Fibroblast of lung (primary cell): ENCODE data around the gene SYNE1. TPM values are rescaled to one million over a fixed set of nuclear protein-coding genes. Genes with fewer than 3 reads are reported as not detected.

Source experiments
- DNase-seq, 2 donors: peaks; one replicate each; pipeline versions ENCODE4 v3.0.0 to v3.0.0-alpha.2; 2010; ENCODE audit warnings: low read depth in 2 of 2
- H2AFZ ChIP-seq: 2 replicates; pipeline ENCODE4 v1.5.1; 2012; ENCODE audit warnings: low read length, control low read depth, inconsistent platforms
- H3K27ac ChIP-seq: 2 replicates; pipeline ENCODE4 v1.5.1; 2011; ENCODE audit warnings: low read length, control low read depth; ENCODE audit not compliant: insufficient read depth
- H3K27me3 ChIP-seq: 2 replicates; pipeline ENCODE4 v1.5.1; 2011; ENCODE audit warnings: mild to moderate bottlenecking, low read length; ENCODE audit not compliant: control insufficient read depth, insufficient read depth
- H3K36me3 ChIP-seq: 2 replicates; pipeline ENCODE4 v1.5.1; 2011; ENCODE audit warnings: low read length; ENCODE audit not compliant: control insufficient read depth, insufficient read depth
- H3K4me1 ChIP-seq: 2 replicates; pipeline ENCODE4 v1.5.1; 2011; ENCODE audit warnings: low read length; ENCODE audit not compliant: control insufficient read depth, insufficient read depth; ENCODE audit errors: extremely low read depth
- H3K4me2 ChIP-seq: 2 replicates; pipeline ENCODE4 v1.5.1; 2011; ENCODE audit warnings: low read length, control low read depth; ENCODE audit not compliant: insufficient read depth; ENCODE audit errors: extremely low read depth
- H3K4me3 ChIP-seq, 4 experiments: fragments of 200-600 bp in 1 of 4; sonication (generic) in 1 of 4; replicated peaks in 1 of 4; 2 replicates each; pipeline ENCODE4 v1.5.1; 2011 to 2016; ENCODE audit warnings: low read length in 4 of 4, low read depth in 3 of 4, mild to moderate bottlenecking in 3 of 4, control low read depth in 2 of 4, inconsistent platforms in 1 of 4, mixed read lengths in 1 of 4; ENCODE audit not compliant: insufficient read depth in 1 of 4; ENCODE audit errors: control extremely low read depth in 1 of 4
- H3K79me2 ChIP-seq: 2 replicates; pipeline ENCODE4 v1.5.1; 2012; ENCODE audit warnings: mild to moderate bottlenecking, low read length, inconsistent platforms; ENCODE audit not compliant: control insufficient read depth, insufficient read depth
- H3K9ac ChIP-seq: 2 replicates; pipeline ENCODE4 v1.5.1; 2011; ENCODE audit warnings: mild to moderate bottlenecking, low read length, control low read depth; ENCODE audit not compliant: insufficient read depth
- H3K9me3 ChIP-seq: 2 replicates; pipeline ENCODE4 v1.5.1; 2012; ENCODE audit warnings: low read depth, low read length; ENCODE audit not compliant: control insufficient read depth, insufficient read depth
- H4K20me1 ChIP-seq: 2 replicates; pipeline ENCODE4 v1.5.1; 2011; ENCODE audit warnings: low read length; ENCODE audit not compliant: control insufficient read depth, insufficient read depth; ENCODE audit errors: extremely low read depth
- CTCF ChIP-seq, 2 donors: IDR thresholded peaks in 1 of 2; conservative IDR thresholded peaks in 1 of 2; 1 replicate in 1 of 2; 2 replicates in 1 of 2; pipeline ENCODE4 v1.5.1; 2011 to 2012; ENCODE audit warnings: low read length in 2 of 2, control low read depth in 1 of 2, inconsistent platforms in 1 of 2, low read depth in 1 of 2, mild to moderate bottlenecking in 1 of 2
- EZH2 ChIP-seq: IDR thresholded peaks from 2 replicates; pipeline ENCODE4 v1.5.1; 2012; ENCODE audit warnings: low read length, control low read depth, mild to moderate bottlenecking; ENCODE audit errors: missing control alignments
- polyA plus RNA-seq, 2 donors: library from polyadenylated mRNA; depleted of rRNA in 1 of 2; stranded (reverse) in 1 of 2; unstranded in 1 of 2; fragments of >200 nt; gene quantifications; 2 replicates each; pipeline ENCODE4 v1.2.1, GENCODE V29; 2011 to 2012; ENCODE audit warnings: missing spikeins in 1 of 2
- total RNA-seq: library from RNA; depleted of rRNA; stranded (reverse); fragments of >200 nt; gene quantifications from 2 replicates; pipeline ENCODE4 v1.2.1, GENCODE V29; 2014

SYNE1 gene
- total and polyA plus RNA-seq, 2 donors (not counting 1 experiment from before 2014, with no cell fraction given) = 21.7 to 219 TPM

- Histone ChIP-seq H3K9me3 (no peaks in the 10 kb centered on the region), H3K4me1 (no peaks in the 10 kb centered on the region), H3K27me3 (no peaks in the 10 kb centered on the region), H3K9ac (no peak overlapping the region), H2AFZ (no peak overlapping the region), H3K4me3 (no peak overlapping the region), H4K20me1 (no peaks in the 10 kb centered on the region), H3K27ac (no peak overlapping the region), H3K36me3 (peaks cover 1% of the 10 kb centered on the region), H3K79me2 (no peaks in the 10 kb centered on the region), H3K4me2 (no peak overlapping the region)
- TF ChIP-seq CTCF (conservative IDR thresholded peaks at IDR 0.05 in 1 of 2, IDR thresholded peaks at IDR 0.05 in 1 of 2; ENCODE audit: low read depth in 1 of 2, low read length in 2 of 2) (no peak), EZH2 (no peak)
- DNase-seq = no peak
Measured at GRCh38 chr6:152259234-152259633, 377.9 kb downstream of the SYNE1 start.

- H3K27ac ChIP-seq = no peak overlapping the region
- no peaks in the 10 kb centered on the region for H3K9me3 ChIP-seq
- no peak overlapping the region for H3K4me3 ChIP-seq
- H3K36me3 ChIP-seq = peaks cover 1% of the 10 kb centered on the region
- H3K9ac ChIP-seq = no peak overlapping the region
- DNase-seq = no peak
- H3K27me3 ChIP-seq = no peaks in the 10 kb centered on the region
- no peaks in the 10 kb centered on the region for H4K20me1 ChIP-seq
- H3K4me1 ChIP-seq = no peaks in the 10 kb centered on the region
- H3K79me2 ChIP-seq = no peaks in the 10 kb centered on the region
- H2AFZ ChIP-seq = no peak overlapping the region
- TF ChIP-seq CTCF (conservative IDR thresholded peaks at IDR 0.05 in 1 of 2, IDR thresholded peaks at IDR 0.05 in 1 of 2; ENCODE audit: low read depth in 1 of 2, low read length in 2 of 2) = no peak
- TF ChIP-seq EZH2 = no peak
- no peak overlapping the region for H3K4me2 ChIP-seq
Measured at GRCh38 chr6:152257581-152257980, 379.6 kb downstream of the SYNE1 start.

GRCh38 chr6:152250127-152250526 is 387.0 kb downstream of the SYNE1 start:
- Histone ChIP-seq H3K9me3 (no peaks in the 10 kb centered on the region), H3K79me2 (no peaks in the 10 kb centered on the region), H3K4me3 (no peak overlapping the region), H3K36me3 (no peaks in the 10 kb centered on the region), H3K4me2 (no peak overlapping the region), H3K27ac (no peak overlapping the region), H3K9ac (no peak overlapping the region), H4K20me1 (no peaks in the 10 kb centered on the region), H2AFZ (no peak overlapping the region), H3K4me1 (no peaks in the 10 kb centered on the region), H3K27me3 (no peaks in the 10 kb centered on the region)
- no peak for DNase-seq
- no peak for TF ChIP-seq EZH2
- TF ChIP-seq CTCF (conservative IDR thresholded peaks at IDR 0.05 in 1 of 2, IDR thresholded peaks at IDR 0.05 in 1 of 2; ENCODE audit: low read depth in 1 of 2, low read length in 2 of 2) = no peak
